GM10847 (cell line): ENCODE data around the gene ATRNL1.

Experiments used
- POLR2A ChIP-seq: IDR thresholded peaks from 2 replicates; pipeline ENCODE4 v1.6.1; 2011; ENCODE audit not compliant: insufficient read length; ENCODE audit errors: extremely low read depth

ATRNL1 gene

DNA sequence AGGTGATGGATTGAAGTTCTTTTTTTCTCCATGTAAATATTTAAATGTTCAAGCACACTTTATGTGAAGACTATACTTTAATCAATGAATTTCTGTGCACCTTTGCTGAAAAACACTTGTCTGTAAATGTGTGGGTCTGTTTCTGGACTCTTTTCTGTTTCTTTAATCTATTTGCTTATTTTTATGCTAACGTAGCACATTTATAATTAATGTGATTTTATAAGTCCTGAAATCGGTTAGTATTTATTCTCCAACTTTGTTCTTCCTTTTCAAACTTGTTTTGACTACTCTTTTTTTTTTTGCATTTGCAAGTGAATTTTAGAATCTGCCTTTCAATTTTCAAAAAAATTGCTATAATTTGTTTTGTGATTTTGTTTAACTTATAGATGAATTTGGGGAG, 334.4 kb downstream of the ATRNL1 start:
- TF ChIP-seq POLR2A = no peak

DNA sequence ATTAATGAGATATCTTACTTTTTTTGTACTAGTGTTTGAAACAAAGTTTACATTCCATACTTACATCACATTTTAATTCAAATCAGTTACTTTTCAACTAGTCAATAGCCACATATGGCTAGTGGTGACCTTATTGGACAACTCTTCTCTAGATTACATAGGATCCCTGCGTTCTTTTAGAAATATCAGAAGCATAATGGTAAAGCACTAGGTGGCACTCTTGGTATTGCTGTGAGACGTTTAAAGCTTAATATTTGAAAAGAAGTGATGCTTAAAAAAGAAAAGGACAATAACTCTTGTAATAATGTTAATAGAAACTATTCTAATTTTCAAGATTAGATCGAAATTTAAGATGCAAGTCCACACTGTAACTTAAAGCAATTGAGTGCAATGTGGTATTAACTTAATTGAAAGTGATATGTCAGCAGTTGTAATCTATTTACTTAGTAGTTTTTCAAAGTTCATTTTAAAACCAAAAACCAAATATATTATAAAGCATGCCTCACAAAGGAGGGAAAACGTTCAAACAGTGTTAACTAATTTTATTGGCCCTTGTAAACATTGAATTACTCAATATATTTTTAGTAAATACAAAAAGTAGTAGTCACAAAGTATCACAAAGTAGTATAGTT, 339.1 kb downstream of the ATRNL1 start:
- no peak for TF ChIP-seq POLR2A

DNA sequence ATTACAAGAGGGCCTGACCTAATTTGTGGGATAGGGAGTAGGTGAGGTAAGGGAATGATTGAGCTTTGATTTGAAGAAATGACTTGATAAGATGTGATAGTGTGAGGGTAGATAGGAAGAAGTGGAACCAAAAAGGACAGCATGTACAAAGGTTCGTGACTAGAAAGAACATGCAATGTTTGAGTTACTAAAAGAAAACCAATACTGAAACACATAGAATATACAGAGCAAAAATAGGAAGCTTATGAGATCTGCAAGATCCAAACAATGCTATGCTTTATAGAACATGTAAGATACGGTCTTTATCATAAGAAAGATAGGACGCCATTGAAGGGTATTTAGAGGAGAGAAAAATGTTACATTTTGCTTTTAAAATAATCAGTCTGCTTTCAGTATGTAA, 343.8 kb downstream of the ATRNL1 start:
- no peak for TF ChIP-seq POLR2A

DNA sequence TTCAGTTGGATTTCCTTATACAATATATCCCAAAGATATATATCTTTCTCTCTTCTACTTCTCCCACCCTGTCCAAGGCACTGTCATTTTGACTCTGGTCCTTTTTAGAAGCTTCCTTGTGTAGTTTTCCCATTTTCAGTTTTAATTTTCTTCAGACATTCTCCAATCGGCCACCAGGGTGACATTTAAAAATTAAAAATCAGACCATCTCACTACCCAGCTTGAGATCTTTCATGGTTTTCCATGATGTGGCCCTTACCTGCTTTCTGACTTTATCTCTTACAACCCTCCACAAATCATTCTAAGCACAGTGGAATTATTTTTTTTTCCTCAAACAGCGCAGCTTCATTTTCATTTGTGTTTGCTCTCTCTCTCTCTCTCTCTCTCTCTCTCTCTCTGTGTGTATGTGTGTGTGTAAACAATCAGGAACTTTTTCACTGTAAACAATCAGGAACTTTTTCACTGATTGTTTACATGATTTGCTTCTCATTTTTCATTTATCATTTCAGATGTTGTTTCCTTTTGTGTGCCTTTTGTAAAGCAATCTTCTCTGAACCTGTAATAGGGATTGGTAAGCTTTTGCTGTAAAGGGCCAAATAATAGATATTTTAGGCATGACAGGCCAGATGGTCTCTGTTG, 348.9 kb downstream of the ATRNL1 start:
- TF ChIP-seq POLR2A = no peak

DNA sequence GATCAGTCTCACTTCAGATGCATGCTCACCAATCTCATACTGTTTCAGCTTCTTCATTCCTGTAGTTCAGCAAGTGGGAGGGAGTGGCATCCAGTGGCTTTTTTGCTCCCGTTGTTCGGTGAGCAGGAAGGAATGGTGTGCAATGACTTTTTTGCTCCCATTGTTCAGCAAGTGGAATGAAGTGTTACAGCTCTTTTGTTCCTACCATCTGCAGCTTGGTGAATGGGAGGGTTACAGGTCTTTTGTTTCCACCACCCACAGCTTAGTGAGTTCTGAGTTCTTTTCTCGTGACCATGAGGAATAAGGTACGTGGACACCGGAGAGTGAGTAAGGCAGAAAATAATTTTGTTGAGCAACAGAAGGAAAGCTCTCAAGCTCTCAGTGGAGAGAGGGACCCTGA, 363.6 kb downstream of the ATRNL1 start:
- no peak for TF ChIP-seq POLR2A

DNA sequence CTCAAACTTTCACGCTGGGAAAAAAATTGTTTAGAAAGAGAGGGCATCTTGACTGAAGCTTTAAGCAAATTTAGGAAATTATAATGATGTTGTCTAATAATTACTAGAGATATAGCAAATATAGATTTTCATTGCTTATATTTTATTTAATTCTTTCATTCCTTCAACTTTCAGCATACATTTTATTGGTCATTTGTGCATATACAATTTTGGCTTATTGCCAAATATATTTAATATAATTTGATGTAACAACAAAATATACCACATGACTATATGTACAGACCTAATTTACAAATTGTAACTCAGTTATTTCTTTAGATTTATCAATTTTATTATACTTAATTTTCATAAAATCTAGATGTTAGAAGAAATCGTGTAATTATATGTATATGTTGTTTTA, 390.1 kb downstream of the ATRNL1 start:
- no peak for TF ChIP-seq POLR2A

DNA sequence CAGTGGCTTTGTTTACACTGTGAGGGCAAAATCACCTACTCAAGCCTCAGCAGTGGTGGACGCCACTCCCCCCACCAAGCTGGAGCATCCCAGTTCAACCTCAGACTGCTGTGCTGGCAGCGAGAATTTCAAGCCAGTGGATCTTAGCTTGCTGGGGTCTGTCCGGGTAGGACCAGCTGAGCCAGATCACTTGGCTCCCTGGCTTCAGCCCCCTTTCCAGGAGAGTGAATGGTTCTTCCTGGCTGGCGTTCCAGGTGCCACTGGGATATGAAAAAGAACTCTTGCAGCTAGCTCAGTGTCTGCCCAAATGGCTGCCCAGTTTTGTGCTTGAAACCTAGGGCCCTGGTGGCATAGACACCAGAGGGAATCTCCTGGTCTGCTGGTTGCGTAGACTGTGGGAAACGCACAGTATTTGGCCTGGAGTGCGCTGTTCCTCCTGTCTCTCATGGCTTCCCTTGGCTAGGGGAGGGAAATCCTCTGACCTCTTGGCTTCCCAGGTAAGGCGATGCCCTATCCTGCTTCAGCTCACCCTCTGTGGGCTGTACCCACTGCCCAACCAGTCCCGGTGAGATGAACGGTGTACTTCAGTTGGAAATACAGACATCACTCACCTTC, 398.5 kb downstream of the ATRNL1 start:
- no peak for TF ChIP-seq POLR2A

DNA sequence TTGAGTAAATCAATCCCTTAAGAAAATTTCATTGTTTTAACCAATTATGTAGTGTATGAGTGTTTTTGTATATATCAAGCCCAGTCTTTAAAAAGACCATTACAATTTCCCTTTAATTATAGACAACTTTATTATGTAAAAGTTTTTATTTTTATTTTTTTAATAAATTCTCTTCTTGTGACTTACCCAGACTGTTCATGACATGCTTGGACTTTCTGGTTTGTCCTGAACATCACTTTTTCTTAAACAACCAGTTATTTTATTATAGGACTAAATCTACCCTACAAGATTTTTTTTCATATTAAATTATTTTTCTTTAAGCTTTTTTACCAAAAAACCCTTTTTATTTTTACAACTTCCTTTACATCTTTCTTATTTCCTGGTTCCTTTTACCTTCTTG, 410.4 kb downstream of the ATRNL1 start:
- TF ChIP-seq POLR2A = no peak

DNA sequence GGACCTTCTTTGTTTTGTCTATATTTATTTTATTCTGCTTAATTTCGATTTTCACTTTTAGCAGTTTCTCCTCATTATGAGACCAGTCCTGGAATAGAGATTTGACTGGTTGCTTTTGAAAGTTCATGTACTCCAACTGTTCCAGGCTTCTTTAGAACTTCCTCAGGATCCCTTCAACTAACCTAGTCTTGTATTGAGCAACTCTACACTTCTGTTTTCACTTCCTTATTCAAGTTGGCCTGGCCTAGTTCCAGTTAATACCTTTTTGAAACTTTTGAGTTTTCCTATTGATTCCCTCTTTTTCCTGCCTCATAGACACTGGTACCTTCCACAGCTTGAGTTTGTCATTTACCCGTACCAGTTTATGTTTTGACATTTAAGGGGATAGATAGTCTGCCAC, 421.7 kb downstream of the ATRNL1 start:
- no peak for TF ChIP-seq POLR2A

DNA sequence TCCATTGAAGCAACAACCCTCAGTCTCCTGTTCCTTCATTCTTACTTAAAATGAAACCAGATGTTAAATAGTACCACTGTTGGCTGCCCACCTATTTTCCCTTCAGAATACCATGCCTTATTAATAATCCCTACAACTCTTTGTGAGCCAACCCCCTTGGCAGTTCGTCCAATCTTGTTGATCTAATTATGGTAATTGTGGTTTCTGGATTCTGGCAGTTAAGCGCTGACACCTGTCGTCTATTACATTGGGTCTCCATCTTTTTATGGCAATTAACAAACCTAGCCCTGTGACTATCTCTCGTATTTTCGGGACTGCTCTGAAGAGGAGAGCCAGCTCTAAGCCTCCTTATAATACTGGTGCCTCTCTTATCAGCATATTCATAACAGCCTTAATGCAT, 432.0 kb downstream of the ATRNL1 start:
- no peak for TF ChIP-seq POLR2A

DNA sequence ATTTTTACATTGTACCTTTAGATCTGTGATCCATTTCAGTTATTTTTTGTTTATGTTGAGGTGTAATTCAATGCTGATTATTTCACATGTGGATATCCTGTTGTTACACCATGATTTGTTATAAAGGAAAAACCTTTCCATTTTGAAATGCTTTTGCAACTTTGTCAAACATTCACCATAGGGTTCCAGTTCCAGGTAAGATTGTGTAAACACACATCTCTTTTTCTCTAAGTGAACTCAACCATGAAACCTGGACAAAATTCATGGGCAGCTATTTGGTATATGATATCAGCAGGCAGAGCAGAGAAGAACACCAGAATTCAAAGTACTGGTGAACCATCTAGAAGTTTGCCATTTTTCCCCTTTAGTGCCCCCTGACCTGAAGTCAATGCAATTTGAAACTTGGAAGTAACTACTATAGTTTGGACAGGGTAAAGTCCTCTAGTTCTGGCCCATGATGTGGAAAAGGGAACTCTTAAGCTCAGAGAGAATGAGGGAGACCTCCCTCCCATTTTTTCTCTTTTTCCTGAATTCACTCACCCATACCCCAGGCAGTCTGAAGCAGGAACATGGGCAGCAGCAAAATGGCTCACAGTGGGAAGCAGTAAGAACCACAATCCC, 446.1 kb downstream of the ATRNL1 start:
- TF ChIP-seq POLR2A = no peak

DNA sequence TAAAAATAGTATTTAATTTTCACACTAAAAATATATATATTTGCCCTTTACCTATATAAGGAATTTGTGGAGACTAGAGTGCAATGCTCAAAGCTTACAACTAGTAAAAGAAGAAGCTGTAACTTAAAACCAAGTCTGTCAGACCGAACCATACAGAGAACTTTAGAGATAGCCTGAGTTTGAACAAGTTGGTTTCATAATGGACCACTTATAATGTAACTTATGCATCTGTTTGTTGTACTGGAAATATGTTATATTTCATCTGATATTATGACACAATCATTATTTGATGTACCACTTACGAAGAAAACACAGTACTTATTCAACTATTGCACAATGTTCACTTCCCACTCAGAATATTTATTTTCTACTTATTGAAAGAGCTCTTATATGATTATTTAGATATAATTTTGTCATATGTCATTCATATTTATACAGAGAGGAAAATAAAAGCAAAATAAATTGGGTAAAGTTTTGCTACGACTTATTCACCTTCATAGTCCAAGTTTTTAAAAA, 462.8 kb downstream of the ATRNL1 start:
- no peak for TF ChIP-seq POLR2A

DNA sequence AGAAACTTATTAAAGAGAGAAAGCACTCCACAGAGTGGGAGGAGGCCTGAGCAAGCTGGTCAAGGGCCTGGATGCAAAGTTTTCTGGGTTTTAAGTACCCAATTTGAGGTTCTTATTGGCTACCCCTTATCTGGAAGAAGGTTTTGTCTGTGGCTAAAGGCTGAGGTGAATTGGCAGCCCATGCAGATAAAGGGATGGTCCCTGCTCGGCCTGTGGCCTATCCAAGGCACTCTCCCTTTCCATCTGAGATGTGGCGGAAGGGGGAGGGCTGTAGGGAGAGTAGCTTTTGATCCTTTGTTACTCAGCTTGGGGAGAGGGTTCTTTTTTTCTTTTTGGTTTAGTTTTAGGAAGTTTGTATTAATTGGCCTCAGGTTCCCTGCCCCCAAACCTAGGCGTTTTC, 465.1 kb downstream of the ATRNL1 start:
- no peak for TF ChIP-seq POLR2A

DNA sequence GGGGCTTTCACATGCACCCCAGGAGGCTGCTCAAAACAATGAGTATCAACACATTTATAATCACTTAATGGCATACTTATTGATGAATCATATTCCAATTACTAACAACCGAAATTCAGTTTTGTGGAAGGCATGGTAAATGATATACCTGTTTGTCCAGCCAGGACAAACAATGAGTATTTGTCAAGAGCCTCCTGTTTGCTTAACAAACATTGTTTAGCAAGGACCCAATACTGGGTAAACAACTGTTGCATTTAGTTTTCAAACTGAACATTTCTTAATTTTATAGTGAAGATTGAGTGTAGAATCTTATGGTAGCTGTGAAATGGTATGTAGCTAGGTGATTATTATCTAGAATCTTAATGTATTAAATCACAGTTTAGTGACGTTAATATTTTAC, 473.7 kb downstream of the ATRNL1 start:
- TF ChIP-seq POLR2A = no peak

DNA sequence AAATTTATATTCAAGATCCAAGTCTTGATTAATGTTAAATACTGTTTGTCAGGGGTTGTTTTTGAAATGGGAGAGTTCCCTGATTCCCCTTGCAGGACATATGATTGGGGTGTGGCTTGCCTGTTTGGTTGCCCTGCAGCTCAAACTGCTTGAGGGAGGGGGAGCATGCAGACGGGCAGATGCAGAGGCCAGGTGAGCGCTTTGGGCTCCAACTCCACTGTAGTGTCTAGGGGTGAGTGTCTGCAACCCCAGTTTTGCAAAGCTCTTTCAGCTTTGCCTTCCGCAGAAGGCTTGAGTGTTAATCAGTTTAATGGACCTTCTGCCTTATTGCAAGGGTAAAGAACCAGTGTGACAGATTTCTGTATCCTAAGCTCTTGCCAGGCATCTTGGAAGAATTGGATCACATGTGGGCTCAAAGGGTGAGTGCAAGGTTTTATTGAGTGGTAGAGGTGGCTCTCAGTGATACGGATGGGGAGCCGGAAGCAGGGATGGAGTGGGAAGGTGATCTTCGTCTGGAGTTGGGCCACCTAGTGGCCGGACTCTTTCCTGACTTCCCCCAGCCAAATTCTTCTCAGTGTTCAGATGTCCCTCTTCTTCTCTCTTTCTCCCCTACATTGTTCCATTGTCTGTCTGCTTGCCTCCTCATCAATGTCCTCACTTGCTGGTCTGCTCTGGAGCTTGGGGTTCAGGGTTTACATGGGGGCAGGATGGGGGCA, 479.7 kb downstream of the ATRNL1 start:
- TF ChIP-seq POLR2A = no peak
